22Rv1 (cell line): Measurements from ENCODE around the gene RAD51B.

Source experiments
- CTCF ChIP-seq: fragments of 450-650 bp; IDR thresholded peaks from 2 replicates; pipeline ENCODE4 v1.5.1; 2017; ENCODE audit warnings: mild to moderate bottlenecking
- ZFX ChIP-seq: fragments of 450-650 bp; IDR thresholded peaks from 2 replicates; pipeline ENCODE4 v1.6.1; 2017; ENCODE audit warnings: antibody characterized with exemption, borderline replicate concordance

GRCh38 chr14:68154275-68154674 is 334.7 kb downstream of the RAD51B start:
- TF ChIP-seq CTCF (no peak), ZFX (no peak)
